ENCODE results near the gene ZFP92.

DNA sequence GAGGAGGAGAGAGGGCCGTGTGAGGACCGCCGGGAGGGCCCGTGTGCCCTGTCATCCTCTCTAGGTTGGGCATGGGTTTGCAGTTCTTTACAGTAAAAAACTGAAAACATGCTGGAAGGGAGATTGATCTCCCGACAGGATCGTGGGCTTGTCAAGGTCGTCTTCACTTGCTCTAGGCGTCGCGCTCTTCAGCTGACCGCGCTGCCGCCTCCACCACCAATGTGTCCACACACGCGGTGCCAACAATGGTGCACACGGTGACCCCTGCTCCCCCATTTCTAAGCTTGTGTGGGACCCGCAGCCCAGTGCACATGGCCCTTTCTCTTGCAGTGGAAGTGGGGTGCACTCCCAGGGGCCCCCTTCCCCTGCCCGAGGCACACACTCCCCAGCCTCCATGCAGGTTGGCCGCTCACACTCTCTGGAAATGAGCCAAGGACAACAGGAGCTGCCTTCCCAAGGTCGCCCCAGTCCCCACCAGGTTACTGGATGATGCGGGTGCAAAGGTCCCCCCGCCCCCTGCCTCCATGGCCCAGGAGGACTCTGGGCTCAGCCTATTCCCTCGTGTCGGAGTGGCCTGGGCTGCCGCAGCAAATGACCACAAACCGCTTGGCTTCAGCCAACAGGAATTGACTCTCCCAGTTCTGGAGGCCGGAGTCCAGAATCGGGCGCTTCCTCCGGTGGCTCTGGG, 1.7 kb upstream of the ZFP92 start:
- TF ChIP-seq, protein P1, sequence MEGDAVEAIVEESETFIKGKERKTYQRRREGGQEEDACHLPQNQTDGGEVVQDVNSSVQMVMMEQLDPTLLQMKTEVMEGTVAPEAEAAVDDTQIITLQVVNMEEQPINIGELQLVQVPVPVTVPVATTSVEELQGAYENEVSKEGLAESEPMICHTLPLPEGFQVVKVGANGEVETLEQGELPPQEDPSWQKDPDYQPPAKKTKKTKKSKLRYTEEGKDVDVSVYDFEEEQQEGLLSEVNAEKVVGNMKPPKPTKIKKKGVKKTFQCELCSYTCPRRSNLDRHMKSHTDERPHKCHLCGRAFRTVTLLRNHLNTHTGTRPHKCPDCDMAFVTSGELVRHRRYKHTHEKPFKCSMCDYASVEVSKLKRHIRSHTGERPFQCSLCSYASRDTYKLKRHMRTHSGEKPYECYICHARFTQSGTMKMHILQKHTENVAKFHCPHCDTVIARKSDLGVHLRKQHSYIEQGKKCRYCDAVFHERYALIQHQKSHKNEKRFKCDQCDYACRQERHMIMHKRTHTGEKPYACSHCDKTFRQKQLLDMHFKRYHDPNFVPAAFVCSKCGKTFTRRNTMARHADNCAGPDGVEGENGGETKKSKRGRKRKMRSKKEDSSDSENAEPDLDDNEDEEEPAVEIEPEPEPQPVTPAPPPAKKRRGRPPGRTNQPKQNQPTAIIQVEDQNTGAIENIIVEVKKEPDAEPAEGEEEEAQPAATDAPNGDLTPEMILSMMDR (IDR thresholded peaks at IDR 0.05): no peak
- TF ChIP-seq POLR2AphosphoS5 (IDR thresholded peaks at IDR 0.05): no peak
- no peak for TF ChIP-seq POLR2A (IDR thresholded peaks at IDR 0.05)

All from gastroesophageal sphincter (tissue), 3 donors.